ENCODE data around the gene SARS1.

GRCh38 chr1:109228167-109228566 is 14.4 kb downstream of the SARS1 start:
- TF ChIP-seq CTCF (IDR thresholded peaks at IDR 0.05): no peak
- no peak for TF ChIP-seq EZH2 (IDR thresholded peaks at IDR 0.05)

All from neural progenitor cell (in vitro differentiated cells).